NCI-H2227 (cell line): ENCODE results near the gene MYO15B.

Source experiments
- DNase-seq: peaks from one replicate; lab custom pipeline; 2025; ENCODE audit not compliant: unreplicated experiment; lab: John Stamatoyannopoulos, UW

Gene MYO15B

GRCh38 chr17:75587675-75588595 is at the start of gene MYO15B:
Gene MYO15B (plus strand): TSS chr17:75587800. CDS start chr17:75588058, 258 bp downstream.
- no peak for DNase-seq

GRCh38 chr17:75539967-75540729 is 47.5 kb upstream of the MYO15B start:
- no peak for DNase-seq

- no peak for DNase-seq
Observed at GRCh38 chr17:75540923-75541503, 46.6 kb upstream of the MYO15B start.

GRCh38 chr17:75542229-75542628 is 45.4 kb upstream of the MYO15B start:
- no peak for DNase-seq

GRCh38 chr17:75542728-75543336 is 44.8 kb upstream of the MYO15B start:
- DNase-seq = no peak

GRCh38 chr17:75544250-75544649 is 43.4 kb upstream of the MYO15B start:
- no peak for DNase-seq

- DNase-seq = no peak
Observed at GRCh38 chr17:75546181-75546580, 41.4 kb upstream of the MYO15B start.

- DNase-seq = no peak
Observed at GRCh38 chr17:75547091-75547490, 40.5 kb upstream of the MYO15B start.

GRCh38 chr17:75548813-75549212 is 38.8 kb upstream of the MYO15B start:
- DNase-seq = no peak

GRCh38 chr17:75549246-75550138 is 38.1 kb upstream of the MYO15B start:
- DNase-seq = no peak

- DNase-seq = no peak
Observed at GRCh38 chr17:75550139-75550465, 37.5 kb upstream of the MYO15B start.

- no peak for DNase-seq
Observed at GRCh38 chr17:75551266-75551665, 36.3 kb upstream of the MYO15B start.

GRCh38 chr17:75552425-75553294 is 34.9 kb upstream of the MYO15B start:
- DNase-seq = no peak

- no peak for DNase-seq
Observed at GRCh38 chr17:75553295-75554110, 34.1 kb upstream of the MYO15B start.

- DNase-seq = no peak
Observed at GRCh38 chr17:75555679-75556153, 31.9 kb upstream of the MYO15B start.

GRCh38 chr17:75557075-75557851 is 30.3 kb upstream of the MYO15B start:
- no peak for DNase-seq

GRCh38 chr17:75557852-75558665 is 29.5 kb upstream of the MYO15B start:
- DNase-seq = no peak
